Pancreas (tissue), 10 donors: Measurements from ENCODE around the gene RMND5A. TPM values are rescaled to one million over a fixed set of nuclear protein-coding genes. Genes with fewer than 3 reads are reported as not detected.

Experiments used
- ATAC-seq, 4 donors: fragments of 200-7000 bp; cut with Tn5 transposase; one replicate each; pipeline versions ENCODE4 v1.8.0 to v1.9.1; 2020; ENCODE audit warnings: mild to moderate bottlenecking in 4 of 4, moderate library complexity in 4 of 4
- DNase-seq, 6 donors: peaks; one replicate each; pipeline ENCODE4 v3.0.0-alpha.2; 2020
- FAIRE-seq: peaks from 2 replicates; lab custom pipeline; 2012; peaks lifted over from hg19 to GRCh38; lab: Jason Lieb, UNC
- H3K27ac ChIP-seq, 4 donors: fragments of 200-600 bp; sonication (generic); 1 replicate in 3 of 4; 2 replicates in 1 of 4; pipeline versions ENCODE4 v1.5.0 to v1.8.0; 2020
- H3K27me3 ChIP-seq, 4 donors: fragments of 200-600 bp; one replicate each; pipeline ENCODE4 v1.8.0; 2021
- H3K36me3 ChIP-seq, 3 donors: fragments of 200-600 bp; sonication (generic) in 1 of 3; one replicate each; pipeline versions ENCODE4 v1.5.0 to v1.8.0; 2020 to 2021
- H3K4me1 ChIP-seq, 3 donors: fragments of 200-600 bp; one replicate each; pipeline ENCODE4 v1.8.0; 2021
- H3K4me3 ChIP-seq, 4 donors: fragments of 200-600 bp; sonication (generic) in 2 of 4; one replicate each; pipeline versions ENCODE4 v1.5.0 to v1.8.0; 2020 to 2021
- H3K9me3 ChIP-seq, 4 donors: fragments of 200-600 bp; one replicate each; pipeline ENCODE4 v1.8.0; 2021
- CTCF ChIP-seq, 4 donors: fragments of 200-600 bp; sonication (generic) in 3 of 4; IDR thresholded peaks; one replicate each; pipeline versions ENCODE4 v1.5.0 to v1.8.0; 2021; ENCODE audit warnings: antibody characterized with exemption in 4 of 4
- WGBS, 2 donors: extraction: QIAGEN DNeasy Blood & Tissue Kit; methylation state at CpG; one replicate each; pipeline ENCODE4 v1.1.7; 2013; 5-methylcytosine and 5-hydroxymethylcytosine counted together
- intact Hi-C, 3 donors: fragments of 100-400 bp; cut with DNase I; formaldehyde crosslinking; loops; one replicate each; pipeline versions ENCODE4 v1.11.1 to v1.14.2; 2022
- polyA plus RNA-seq, 2 donors: library from polyadenylated mRNA; stranded (reverse); fragments of 200-250 nt; gene quantifications; one replicate each; pipeline ENCODE4 v1.2.3, GENCODE V29; 2013
- total RNA-seq, 6 donors: library from RNA; stranded (reverse); fragmentation: NEBNext Ultra II Directional in 4 of 6; extraction: Animal tissue kit (Norgen Biotek cat#: 25700) in 4 of 6; gene quantifications; one replicate each; pipeline versions ENCODE4 v1.2.1 to v1.2.4, GENCODE V29; 2021 to 2023
- donor health status: healthy with polysubstance abuse.
- donor health status: DM: no; HTN: no; CAD: no; lungs with moderate emphysema.
- donor health status: DM: no; HTN: no; CAD: no.
- donor health status: control.
- donor health status: control.
- donor health status: Bipolar disorder and iron deficiency.
- donor health status: DM: yes; HTN: yes; CAD: no.
- donor health status: DM: no; HTN: no; CAD: no.
- donor health status: DM: no; HTN: no; CAD: no.
- donor health status: DM: yes; HTN: yes; CAD: no.

The RMND5A gene
- total and polyA plus RNA-seq, 8 donors: 5.1 to 19.4 (median 13.1) TPM

- no peaks in the 10 kb centered on the region for H3K36me3 ChIP-seq
Observed at GRCh38 chr2:86764661-86765309, 44.7 kb downstream of the RMND5A start.

GRCh38 chr2:86765310-86765695 is 45.2 kb downstream of the RMND5A start:
- ATAC-seq: peak in 3 of 4 donors; percentile 30 to 47 (median 45)
- 18 to 19% methylated on average over 1 of the region's 1 CpG for WGBS, 2 donors
- intact Hi-C loops: no loop called here

More at GRCh38 chr2:86764661-86765309, 44.7 kb downstream of the RMND5A start:
- Histone ChIP-seq H3K4me3 (no peak overlapping the region), H3K27me3 (no peaks in the 10 kb centered on the region), H3K27ac (no peak overlapping the region), H3K9me3 (no peaks in the 10 kb centered on the region), H3K4me1 (no peaks in the 10 kb centered on the region)
- ATAC-seq (peak in 3 of 4 donors; percentile 75 to 87 (median 79)), DNase-seq (peak in 1 of 6 donors; percentile 25), FAIRE-seq (peak; percentile 51)
- intact Hi-C loops: no loop called here
- WGBS, 2 donors: 72 to 73% methylated on average over 4 of the region's 4 CpGs
- peak; percentile 16 to 51 (median 44) for TF ChIP-seq CTCF (IDR thresholded peaks at IDR 0.05)

GRCh38 chr2:86768189-86768949 is 48.3 kb downstream of the RMND5A start:
- Histone ChIP-seq H3K4me1 (no peaks in the 10 kb centered on the region), H3K27ac (no peak overlapping the region), H3K4me3 (no peak overlapping the region), H3K9me3 (no peaks in the 10 kb centered on the region), H3K27me3 (no peaks in the 10 kb centered on the region), H3K36me3 (peaks cover 0 to 25% (median 9%) of the 10 kb centered on the region in 3 donors)
- WGBS, 2 donors: 87 to 89% methylated on average over 5 of the region's 5 CpGs
- DNase-seq (no peak), FAIRE-seq (no peak), ATAC-seq (no peak)
- intact Hi-C loops: no loop called here
- no peak for TF ChIP-seq CTCF (IDR thresholded peaks at IDR 0.05)

More at GRCh38 chr2:86765310-86765695, 45.2 kb downstream of the RMND5A start:
- peaks cover 0 to 5% (median 0%) of the 10 kb centered on the region in 3 donors for H3K36me3 ChIP-seq
- FAIRE-seq (no peak), DNase-seq (no peak)
- no peaks in the 10 kb centered on the region for H3K4me1 ChIP-seq
- H3K27ac ChIP-seq: no peak overlapping the region
- H3K27me3 ChIP-seq: no peaks in the 10 kb centered on the region
- no peaks in the 10 kb centered on the region for H3K9me3 ChIP-seq
- TF ChIP-seq CTCF (IDR thresholded peaks at IDR 0.05): no peak
- H3K4me3 ChIP-seq: no peak overlapping the region

- WGBS, 2 donors: 86 to 87% methylated on average over 4 of the region's 4 CpGs
- Histone ChIP-seq H3K4me3 (no peak overlapping the region), H3K27ac (no peak overlapping the region), H3K36me3 (peaks cover 0 to 33% (median 15%) of the 10 kb centered on the region in 3 donors), H3K27me3 (no peaks in the 10 kb centered on the region), H3K4me1 (no peaks in the 10 kb centered on the region), H3K9me3 (no peaks in the 10 kb centered on the region)
- no peak for TF ChIP-seq CTCF (IDR thresholded peaks at IDR 0.05)
- intact Hi-C loops: no loop called here
- FAIRE-seq: no peak
- DNase-seq: no peak
- ATAC-seq: no peak
Observed at GRCh38 chr2:86769838-86770237, 49.7 kb downstream of the RMND5A start.
